Measurements from ENCODE around the gene PANX1. TPM values are rescaled to one million over a fixed set of nuclear protein-coding genes. Genes with fewer than 3 reads are reported as not detected.

PANX1 gene
- total and polyA plus RNA-seq, 10 of the 15 experiments (the other 5 are each of a cell fraction or from before 2014, with no cell fraction given): 3.3 to 18.7 (median 14.4) TPM

DNA sequence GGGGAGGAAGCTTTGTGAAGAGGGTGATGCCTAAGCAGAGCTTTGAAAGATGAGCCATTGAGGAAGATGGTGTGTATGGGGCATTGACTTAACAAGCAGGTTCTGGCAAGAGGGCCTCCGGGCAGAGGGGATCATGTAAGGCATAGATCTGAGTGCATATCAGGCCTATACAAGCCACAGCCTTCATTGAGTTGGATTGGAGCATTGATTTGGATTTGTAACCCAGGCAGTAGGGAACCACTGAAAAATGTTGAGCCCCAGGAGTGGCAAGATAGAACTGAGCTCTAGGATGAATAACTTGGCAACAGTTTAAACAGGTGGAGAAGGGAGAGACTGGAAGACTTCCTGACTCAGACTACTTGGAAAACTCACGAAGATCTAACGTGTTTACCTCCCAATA, 21.4 kb downstream of the PANX1 start:
- POLR2A ChIA-PET: interaction anchor here (1.0 kb wide), 1 partner anchor 20 kb away, joined by 4 read pairs; no protein-coding TSS in a partner anchor
- H3K4me1 ChIP-seq (ENCODE audit: control insufficient read depth, insufficient read depth, low read length): peaks cover 16% of the 10 kb centered on the region
- in situ Hi-C loops (cut with MboI) (no loop called here), intact Hi-C loops (cut with micrococcal nuclease; ENCODE audit: unreplicated experiment) (no loop called here)
- WGBS (ENCODE audit: insufficient coverage, insufficient replicate concordance, low lambda C conversion rate, missing lambda C conversion rate): 100% methylated on average over 3 of the region's 3 CpGs
- no peak for ATAC-seq
- no peaks in the 10 kb centered on the region for H4K20me1 ChIP-seq (ENCODE audit: control insufficient read depth, insufficient read depth)
- BruUV-seq (replicated peaks): no TSS peak
- CTCF ChIA-PET: no interaction called here
- no peak overlapping the region for H3K27ac ChIP-seq (ENCODE audit: control insufficient read depth, insufficient read depth)
- no peak for DNase-seq (ENCODE audit: low read depth, low spot score)
- RAD21 ChIA-PET (ENCODE audit: unreplicated experiment): no interaction called here
- no peak overlapping the region for H2AFZ ChIP-seq (ENCODE audit: control insufficient read depth, low read depth, low read length)
- peaks cover 5 to 7% of the 10 kb centered on the region in 2 experiments for H3K36me3 ChIP-seq (ENCODE audit: control insufficient read depth in 2 of 2, insufficient read depth in 2 of 2, low read length in 1 of 2)
- H3K79me2 ChIP-seq (ENCODE audit: control insufficient read depth, insufficient read depth, low read length): peaks cover 20% of the 10 kb centered on the region
- no peak overlapping the region for H3K4me2 ChIP-seq (ENCODE audit: control insufficient read depth, insufficient read depth)
- no peak overlapping the region for H3K9ac ChIP-seq (ENCODE audit: control insufficient read depth, insufficient read depth, low read length)
- SMC1A ChIA-PET (ENCODE audit: uncharacterized antibody, unreplicated experiment): no interaction called here
- no peak overlapping the region for H3K4me3 ChIP-seq
- TF ChIP-seq EED (IDR thresholded peaks at IDR 0.05; ENCODE audit: low read depth): no peak
- no peak for TF ChIP-seq PML (IDR thresholded peaks at IDR 0.05; ENCODE audit: low read length)
- TF ChIP-seq SMAD1 (IDR thresholded peaks at IDR 0.05; ENCODE audit: low read depth, partially characterized antibody): no peak
- no peak for TF ChIP-seq ASH2L (IDR thresholded peaks at IDR 0.05; ENCODE audit: borderline replicate concordance, low read depth)
- TF ChIP-seq EP300 (IDR thresholded peaks at IDR 0.05; ENCODE audit: borderline replicate concordance in 1 of 2, control insufficient read depth in 1 of 2, low read depth in 2 of 2, low read length in 2 of 2): no peak
- no peak for TF ChIP-seq TBL1XR1 (IDR thresholded peaks at IDR 0.05; ENCODE audit: low read depth, low read length)
- TF ChIP-seq BMI1 (IDR thresholded peaks at IDR 0.05; ENCODE audit: borderline replicate concordance): no peak
- TF ChIP-seq MAX (IDR thresholded peaks at IDR 0.05; ENCODE audit: low read depth, low read length): no peak
- TF ChIP-seq POU2F2 (IDR thresholded peaks at IDR 0.05; ENCODE audit: borderline replicate concordance, low read depth, low read length): no peak
- no peak for FAIRE-seq
- no peaks in the 10 kb centered on the region for H3K27me3 ChIP-seq (replicated peaks in 1 of 2; ENCODE audit: control insufficient read depth in 2 of 2, insufficient read depth in 2 of 2, low read length in 1 of 2)
- no peaks in the 10 kb centered on the region for H3K9me3 ChIP-seq (replicated peaks; ENCODE audit: control insufficient read depth, insufficient read depth, low read length)
